Endothelial cell of umbilical vein (primary cell): ENCODE data around the gene VSTM4.

ENCODE experiments used
- EZH2 ChIP-seq: IDR thresholded peaks from 2 replicates; pipeline ENCODE4 v1.6.1; 2012; ENCODE audit warnings: borderline replicate concordance, low read depth, mild to moderate bottlenecking, moderate library complexity, low read length, inconsistent platforms; ENCODE audit not compliant: severe bottlenecking
- POLR2A ChIP-seq: IDR thresholded peaks from 2 replicates; pipeline ENCODE4 v1.6.1; 2012; ENCODE audit warnings: low read depth, mild to moderate bottlenecking, control low read depth, low read length
- TF ChIP-seq, protein P1 (sequence below), 2 donors: IDR thresholded peaks; 1 replicate in 1 of 2; 2 replicates in 1 of 2; pipeline ENCODE4 v1.5.1; 2011; ENCODE audit warnings: low read length in 2 of 2, mild to moderate bottlenecking in 2 of 2, moderate library complexity in 2 of 2, control low read depth in 1 of 2, inconsistent platforms in 1 of 2, low read depth in 1 of 2; ENCODE audit not compliant: insufficient read depth in 1 of 2; ENCODE audit errors: extremely low read depth in 1 of 2

- TF ChIP-seq, protein P1, sequence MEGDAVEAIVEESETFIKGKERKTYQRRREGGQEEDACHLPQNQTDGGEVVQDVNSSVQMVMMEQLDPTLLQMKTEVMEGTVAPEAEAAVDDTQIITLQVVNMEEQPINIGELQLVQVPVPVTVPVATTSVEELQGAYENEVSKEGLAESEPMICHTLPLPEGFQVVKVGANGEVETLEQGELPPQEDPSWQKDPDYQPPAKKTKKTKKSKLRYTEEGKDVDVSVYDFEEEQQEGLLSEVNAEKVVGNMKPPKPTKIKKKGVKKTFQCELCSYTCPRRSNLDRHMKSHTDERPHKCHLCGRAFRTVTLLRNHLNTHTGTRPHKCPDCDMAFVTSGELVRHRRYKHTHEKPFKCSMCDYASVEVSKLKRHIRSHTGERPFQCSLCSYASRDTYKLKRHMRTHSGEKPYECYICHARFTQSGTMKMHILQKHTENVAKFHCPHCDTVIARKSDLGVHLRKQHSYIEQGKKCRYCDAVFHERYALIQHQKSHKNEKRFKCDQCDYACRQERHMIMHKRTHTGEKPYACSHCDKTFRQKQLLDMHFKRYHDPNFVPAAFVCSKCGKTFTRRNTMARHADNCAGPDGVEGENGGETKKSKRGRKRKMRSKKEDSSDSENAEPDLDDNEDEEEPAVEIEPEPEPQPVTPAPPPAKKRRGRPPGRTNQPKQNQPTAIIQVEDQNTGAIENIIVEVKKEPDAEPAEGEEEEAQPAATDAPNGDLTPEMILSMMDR (IDR thresholded peaks at IDR 0.05; ENCODE audit: extremely low read depth in 1 of 2, insufficient read depth in 1 of 2, low read depth in 1 of 2, low read length in 2 of 2), result no peak
- TF ChIP-seq EZH2, result no peak
- TF ChIP-seq POLR2A, result no peak
These were observed 68.1 kb downstream of the VSTM4 start for GRCh38 chr10:49047128-49047639.
